OCI-LY7 (cell line): Measurements from ENCODE around the gene PPA1.

Source experiments
- CTCF ChIP-seq: fragments of 200-600 bp; sonication (generic); conservative IDR thresholded peaks from 2 replicates; pipeline ENCODE4 v1.5.1; 2014; ENCODE audit warnings: mild to moderate bottlenecking, antibody characterized with exemption, low read length, moderate library complexity, mixed read lengths
- EZH2phosphoT487 ChIP-seq: fragments of 200-600 bp; sonication (generic); IDR thresholded peaks from 2 replicates; pipeline ENCODE4 v1.6.1; 2018; ENCODE audit warnings: low read depth, borderline replicate concordance, mild to moderate bottlenecking, mixed run types, antibody characterized with exemption, low read length, moderate library complexity, mixed read lengths

- TF ChIP-seq CTCF, result no peak
- TF ChIP-seq EZH2phosphoT487, result no peak
Observed at GRCh38 chr10:70268376-70268775, 35.1 kb upstream of the PPA1 start.
